ENCODE measurements around the gene ATP6V0D1.
A peak's percentile ranks its signal among the peaks of the same experiment; 100 is the strongest.

Gene ATP6V0D1

DNA sequence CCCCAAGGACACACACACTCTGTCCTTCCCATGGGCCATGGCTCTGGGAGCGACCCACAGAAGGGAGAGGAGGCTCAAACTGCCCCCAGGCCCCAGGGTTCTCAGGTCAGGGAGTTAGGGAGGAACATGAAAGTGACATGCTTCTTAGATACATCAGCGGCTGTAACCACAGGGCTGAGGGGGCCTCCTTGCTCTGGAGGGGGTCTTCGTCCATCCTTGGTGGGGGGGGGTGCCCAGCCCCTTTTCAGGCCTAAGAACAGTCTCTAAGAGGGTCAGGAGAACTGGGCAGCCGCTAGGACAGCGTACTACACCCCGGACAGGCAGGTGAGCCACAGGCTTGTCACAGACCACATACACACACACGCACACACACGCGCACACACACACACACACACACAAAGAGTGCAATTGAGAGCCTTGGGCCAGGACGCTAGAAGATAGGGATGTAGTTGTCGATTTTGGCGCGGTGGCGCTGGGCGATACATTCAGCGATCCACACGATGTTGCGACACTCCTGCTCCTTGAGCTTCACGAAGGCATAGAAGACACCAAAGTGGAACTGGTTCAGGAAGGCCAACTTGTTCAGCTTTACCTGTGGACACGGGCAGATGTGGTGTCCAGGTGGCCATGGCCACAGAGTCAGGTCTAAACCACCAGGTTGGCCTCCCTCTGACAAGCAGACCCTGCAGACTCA, 42.7 kb downstream of the ATP6V0D1 start:
- Histone ChIP-seq H3K27ac (ENCODE audit: extremely low read depth, low read depth, low read length) (no peak overlapping the region), H3K4me3 (ENCODE audit: low read depth, low read length) (no peak overlapping the region), H3K4me1 (ENCODE audit: control insufficient read depth, insufficient read depth, low read length) (no peaks in the 10 kb centered on the region), H3K9me3 (ENCODE audit: control insufficient read depth, insufficient read depth, low read depth, low read length) (no peaks in the 10 kb centered on the region), H3K36me3 (ENCODE audit: control insufficient read depth in 2 of 2, insufficient read depth in 1 of 2, low read length in 2 of 2) (peaks cover 0 to 67% of the 10 kb centered on the region in 2 experiments; a peak in 1 of 3 replicates)
- TF ChIP-seq ZSCAN18 (tag by site-specific recombination; IDR thresholded peaks at IDR 0.05) (no peak), ZSCAN4 (tag by site-specific recombination; IDR thresholded peaks at IDR 0.05) (peak; percentile 80)
- POLR2A ChIA-PET = no interaction called here
- CTCF ChIA-PET = interaction anchor here (0.6 to 2.0 kb wide), 6 partner anchors 10 to 378 kb away, joined by 3 to 10 read pairs (median 4); no protein-coding TSS in a partner anchor

DNA sequence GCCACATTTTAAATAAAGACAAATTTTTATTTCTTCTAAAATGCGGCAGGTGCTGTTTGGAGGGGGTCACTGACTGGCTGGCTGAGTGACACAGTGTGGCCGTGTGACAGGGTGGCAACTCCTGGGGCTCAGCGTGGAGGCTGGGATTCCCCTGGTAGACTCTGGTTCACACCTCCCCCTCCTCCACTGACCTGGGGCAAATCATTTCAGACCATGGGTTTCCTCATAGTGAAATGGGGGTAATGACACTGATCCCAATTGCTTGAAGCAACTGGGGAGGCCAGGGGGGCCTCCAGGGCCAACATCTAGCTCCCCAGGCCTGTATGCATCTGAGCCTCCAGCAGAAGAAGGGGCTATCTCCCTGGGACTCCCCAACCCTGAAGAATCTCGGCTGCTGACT, 43.4 kb downstream of the ATP6V0D1 start:
- Histone ChIP-seq H3K27ac (ENCODE audit: extremely low read depth, low read depth, low read length) (no peak overlapping the region), H3K36me3 (ENCODE audit: control insufficient read depth in 2 of 2, insufficient read depth in 1 of 2, low read length in 2 of 2) (peaks cover 0 to 59% of the 10 kb centered on the region in 2 experiments; a peak in 1 of 3 replicates), H3K4me1 (ENCODE audit: control insufficient read depth, insufficient read depth, low read length) (no peaks in the 10 kb centered on the region), H3K4me3 (ENCODE audit: low read depth, low read length) (no peak overlapping the region), H3K9me3 (ENCODE audit: control insufficient read depth, insufficient read depth, low read depth, low read length) (no peaks in the 10 kb centered on the region)
- ChIA-PET CTCF (interaction anchor here (0.8 to 2.0 kb wide), 2 partner anchors 9 to 31 kb away, joined by 7 to 10 read pairs; no protein-coding TSS in a partner anchor), POLR2A (no interaction called here)
- no peak for TF ChIP-seq ZNF501 (tag by site-specific recombination; IDR thresholded peaks at IDR 0.05)
- no peak for TF ChIP-seq SALL2 (tag by site-specific recombination; IDR thresholded peaks at IDR 0.05; ENCODE audit: borderline replicate concordance)
- TF ChIP-seq ZNF660 (tag by site-specific recombination; IDR thresholded peaks at IDR 0.05) = no peak
- no peak for TF ChIP-seq ZNF768 (tag by site-specific recombination; IDR thresholded peaks at IDR 0.05)
- TF ChIP-seq, protein P1, sequence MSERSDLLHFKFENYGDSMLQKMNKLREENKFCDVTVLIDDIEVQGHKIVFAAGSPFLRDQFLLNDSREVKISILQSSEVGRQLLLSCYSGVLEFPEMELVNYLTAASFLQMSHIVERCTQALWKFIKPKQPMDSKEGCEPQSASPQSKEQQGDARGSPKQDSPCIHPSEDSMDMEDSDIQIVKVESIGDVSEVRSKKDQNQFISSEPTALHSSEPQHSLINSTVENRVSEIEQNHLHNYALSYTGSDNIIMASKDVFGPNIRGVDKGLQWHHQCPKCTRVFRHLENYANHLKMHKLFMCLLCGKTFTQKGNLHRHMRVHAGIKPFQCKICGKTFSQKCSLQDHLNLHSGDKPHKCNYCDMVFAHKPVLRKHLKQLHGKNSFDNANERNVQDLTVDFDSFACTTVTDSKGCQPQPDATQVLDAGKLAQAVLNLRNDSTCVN (tag by site-specific recombination; optimal IDR thresholded peaks at IDR 0.05) = no peak
- TF ChIP-seq SP2 (tag by site-specific recombination; IDR thresholded peaks at IDR 0.05) = no peak

DNA sequence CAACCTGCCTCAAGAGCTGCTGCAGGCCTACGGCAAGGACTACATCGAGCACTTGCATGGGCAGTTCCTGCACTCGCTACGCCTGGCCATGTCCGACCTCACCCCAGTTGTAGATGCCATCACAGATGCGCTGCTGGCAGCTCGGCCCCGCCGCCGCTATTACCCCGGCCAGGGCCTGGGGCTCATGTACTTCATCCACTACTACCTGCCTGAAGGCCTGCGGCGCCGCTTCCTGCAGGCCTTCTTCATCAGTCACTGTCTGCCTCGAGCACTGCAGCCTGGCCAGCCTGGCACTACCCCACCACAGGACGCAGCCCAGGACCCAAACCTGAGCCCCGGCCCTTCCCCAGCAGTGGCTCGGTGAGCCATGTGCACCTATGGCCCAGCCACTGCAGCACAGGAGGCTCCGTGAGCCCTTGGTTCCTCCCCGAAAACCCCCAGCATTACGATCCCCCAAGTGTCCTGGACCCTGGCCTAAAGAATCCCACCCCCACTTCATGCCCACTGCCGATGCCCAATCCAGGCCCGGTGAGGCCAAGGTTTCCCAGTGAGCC, 44.2 kb downstream of the ATP6V0D1 start:
- Histone ChIP-seq H3K9me3 (ENCODE audit: control insufficient read depth, insufficient read depth, low read depth, low read length) (no peaks in the 10 kb centered on the region), H3K4me1 (ENCODE audit: control insufficient read depth, insufficient read depth, low read length) (no peaks in the 10 kb centered on the region), H3K4me3 (ENCODE audit: low read depth, low read length) (no peak overlapping the region), H3K36me3 (ENCODE audit: control insufficient read depth in 2 of 2, insufficient read depth in 1 of 2, low read length in 2 of 2) (peaks cover 0 to 53% of the 10 kb centered on the region in 2 experiments; a peak in 1 of 3 replicates), H3K27ac (ENCODE audit: extremely low read depth, low read depth, low read length) (no peak overlapping the region)
- POLR2A ChIA-PET = no interaction called here
- CTCF ChIA-PET = no interaction called here
- TF ChIP-seq ZSCAN23 (tag by site-specific recombination; IDR thresholded peaks at IDR 0.05) (no peak), ZNF623 (tag by site-specific recombination; IDR thresholded peaks at IDR 0.05) (no peak), ZFP37 (tag by site-specific recombination; IDR thresholded peaks at IDR 0.05) (no peak), ZNF677 (tag by site-specific recombination; IDR thresholded peaks at IDR 0.05) (no peak), ZNF658 (tag by site-specific recombination; IDR thresholded peaks at IDR 0.05) (no peak)

DNA sequence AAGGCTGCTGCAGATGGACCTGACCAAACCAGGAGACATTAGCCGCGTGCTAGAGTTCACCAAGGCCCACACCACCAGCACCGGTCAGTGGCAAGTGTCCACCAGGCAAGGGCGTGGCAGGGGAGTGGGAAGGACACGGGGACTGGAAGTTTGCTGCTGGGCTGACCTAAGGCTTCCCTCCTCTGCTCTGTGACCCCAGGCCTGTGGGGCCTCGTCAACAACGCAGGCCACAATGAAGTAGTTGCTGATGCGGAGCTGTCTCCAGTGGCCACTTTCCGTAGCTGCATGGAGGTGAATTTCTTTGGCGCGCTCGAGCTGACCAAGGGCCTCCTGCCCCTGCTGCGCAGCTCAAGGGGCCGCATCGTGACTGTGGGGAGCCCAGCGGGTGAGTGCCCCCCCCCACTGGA, 45.2 kb downstream of the ATP6V0D1 start:
- CTCF ChIA-PET = interaction anchor here (0.6 to 1.3 kb wide), 3 partner anchors 9 to 104 kb away, joined by 3 to 5 read pairs (median 3); no protein-coding TSS in a partner anchor

More for the DNA sequence above, 45.2 kb downstream of the ATP6V0D1 start:
- POLR2A ChIA-PET = no interaction called here
- H3K4me1 ChIP-seq (ENCODE audit: control insufficient read depth, insufficient read depth, low read length) = no peaks in the 10 kb centered on the region; the same call in 1 of the 2 replicates
- H3K36me3 ChIP-seq (ENCODE audit: control insufficient read depth in 2 of 2, insufficient read depth in 1 of 2, low read length in 2 of 2) = peaks cover 0 to 45% of the 10 kb centered on the region in 2 experiments; a peak in 1 of 3 replicates
- H3K4me3 ChIP-seq (ENCODE audit: low read depth, low read length) = no peak overlapping the region
- TF ChIP-seq ZSCAN23 (tag by site-specific recombination; IDR thresholded peaks at IDR 0.05) (no peak), IKZF3 (tag by site-specific recombination; IDR thresholded peaks at IDR 0.05) (no peak), TCF7L2 (IDR thresholded peaks at IDR 0.05; ENCODE audit: borderline replicate concordance, low read depth, low read length) (no peak), ZNF23 (tag by site-specific recombination; IDR thresholded peaks at IDR 0.05; ENCODE audit: borderline replicate concordance) (no peak), ZNF184 (tag by site-specific recombination; IDR thresholded peaks at IDR 0.05) (no peak), ZNF530 (tag by site-specific recombination; IDR thresholded peaks at IDR 0.05; ENCODE audit: low read depth) (no peak), ZNF350 (tag by site-specific recombination; IDR thresholded peaks at IDR 0.05) (no peak), YY1 (tag by site-specific recombination; IDR thresholded peaks at IDR 0.05) (no peak), SCRT2 (tag by site-specific recombination; IDR thresholded peaks at IDR 0.05) (no peak), ZNF600 (tag by site-specific recombination; IDR thresholded peaks at IDR 0.05) (no peak), ZNF791 (tag by site-specific recombination; IDR thresholded peaks at IDR 0.05) (no peak), ZNF132 (tag by site-specific recombination; IDR thresholded peaks at IDR 0.05; ENCODE audit: borderline replicate concordance) (no peak)
- no peaks in the 10 kb centered on the region for H3K9me3 ChIP-seq (ENCODE audit: control insufficient read depth, insufficient read depth, low read depth, low read length)
- no peak overlapping the region for H3K27ac ChIP-seq (ENCODE audit: extremely low read depth, low read depth, low read length)
